Aorta (tissue), 5 donors: ENCODE results near the gene HSPA1A. TPM values are rescaled to one million over a fixed set of nuclear protein-coding genes. Genes with fewer than 3 reads are reported as not detected.
A peak's percentile ranks its signal among the peaks of the same experiment; 100 is the strongest.
"Not testable (repeated sequence)": the region's sequence is repeated elsewhere in the genome, so short reads cannot be mapped to it uniquely, and the experiment has no call there.

ENCODE experiments used
- ATAC-seq: fragments of 200-7000 bp; cut with Tn5 transposase; one replicate; pipeline ENCODE4 v1.9.1; 2022; ENCODE audit warnings: moderate library complexity; ENCODE audit not compliant: low FRiP score
- DNase-seq, 2 donors: peaks; one replicate each; pipeline ENCODE4 v3.0.0-alpha.2; 2020
- H3K27ac ChIP-seq, 2 donors: one replicate each; pipeline ENCODE4 v1.5.1; 2013; ENCODE audit warnings: low read length in 2 of 2, mild to moderate bottlenecking in 2 of 2, moderate library complexity in 2 of 2, control low read depth in 1 of 2, inconsistent platforms in 1 of 2, low read depth in 1 of 2
- H3K27me3 ChIP-seq, 2 donors: one replicate each; pipeline ENCODE4 v1.6.1; 2013; ENCODE audit warnings: control low read depth in 1 of 2, low read length in 1 of 2, mild to moderate bottlenecking in 1 of 2, moderate library complexity in 1 of 2; ENCODE audit not compliant: insufficient read depth in 2 of 2, control insufficient read depth in 1 of 2
- H3K36me3 ChIP-seq, 2 donors: one replicate each; pipeline ENCODE4 v1.6.1; 2013; ENCODE audit warnings: control low read depth in 1 of 2, low read length in 1 of 2, mild to moderate bottlenecking in 1 of 2; ENCODE audit not compliant: insufficient read depth in 2 of 2, control insufficient read depth in 1 of 2
- H3K4me1 ChIP-seq, 2 donors: one replicate each; pipeline ENCODE4 v1.6.1; 2013; ENCODE audit warnings: low read length in 2 of 2, control low read depth in 1 of 2, mild to moderate bottlenecking in 1 of 2, moderate library complexity in 1 of 2; ENCODE audit not compliant: insufficient read depth in 2 of 2, control insufficient read depth in 1 of 2
- H3K4me3 ChIP-seq, 2 donors: one replicate each; pipeline ENCODE4 v1.5.1; 2013; ENCODE audit warnings: low read length in 2 of 2, control low read depth in 1 of 2, mild to moderate bottlenecking in 1 of 2
- H3K9me3 ChIP-seq: one replicate; pipeline ENCODE4 v1.6.1; 2013; ENCODE audit warnings: mild to moderate bottlenecking, low read length; ENCODE audit not compliant: control insufficient read depth
- WGBS, 2 donors: extraction: QIAGEN DNeasy Blood & Tissue Kit; methylation state at CpG; one replicate each; pipeline ENCODE4 v1.1.7; 2013; 5-methylcytosine and 5-hydroxymethylcytosine counted together
- intact Hi-C, 2 donors: fragments of 100-400 bp; cut with DNase I; formaldehyde crosslinking; loops; one replicate each; pipeline versions ENCODE4 v1.14.2 to v1.15.0; 2022
- polyA plus RNA-seq, 2 donors: library from polyadenylated mRNA; stranded (reverse); fragments of 200-250 nt; gene quantifications; one replicate each; pipeline ENCODE4 v1.2.3, GENCODE V29; 2013
- total RNA-seq, 2 donors: library from RNA; stranded (reverse); fragmentation: NEBNext Ultra II Directional; extraction: Animal tissue kit (Norgen Biotek cat#: 25700); gene quantifications; one replicate each; pipeline ENCODE4 v1.2.1, GENCODE V29; 2021
- donor health status: healthy with polysubstance abuse.
- donor health status: Bipolar disorder and iron deficiency.
- donor health status: DM: no; HTN: no; CAD: no.
- donor health status: DM: no; HTN: no; CAD: no.
- donor health status: DM: yes; HTN: yes; CAD: no.

Gene HSPA1A
- total and polyA plus RNA-seq, 4 donors = 55.1 to 454 (median 146) TPM

DNA sequence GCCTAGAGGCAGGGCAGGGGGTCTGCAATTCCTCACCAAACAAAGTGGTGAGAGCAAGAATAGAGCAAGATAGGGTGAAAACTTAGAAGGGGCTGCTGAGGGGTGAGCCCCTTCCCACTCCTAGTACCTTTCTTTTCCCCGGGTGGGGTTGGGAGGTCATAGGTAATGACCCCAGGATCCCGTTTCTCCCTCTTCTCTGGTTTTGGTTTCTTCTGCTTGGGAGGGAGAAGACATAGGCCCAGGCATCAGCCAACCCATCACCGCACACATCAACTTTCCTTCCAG is 23.3 kb upstream of the HSPA1A start:
- no peak overlapping the region for H3K4me3 ChIP-seq
- no peak overlapping the region for H3K27ac ChIP-seq
- no peaks in the 10 kb centered on the region for H3K27me3 ChIP-seq
- intact Hi-C loops = loop anchor here (5.0 kb wide), 2 partner anchors 55 to 125 kb away; partner anchors contain the start of genes CLIC1 (in 1 of the 2), CSNK2B (in 1 of the 2) and LY6G5B (in 1 of the 2)
- DNase-seq (no peak), ATAC-seq (no peak)
- 73 to 81% methylated on average over 3 of the region's 3 CpGs for WGBS, 2 donors
- H3K36me3 ChIP-seq = no peaks in the 10 kb centered on the region
- H3K9me3 ChIP-seq = no peaks in the 10 kb centered on the region
- no peaks in the 10 kb centered on the region for H3K4me1 ChIP-seq

DNA sequence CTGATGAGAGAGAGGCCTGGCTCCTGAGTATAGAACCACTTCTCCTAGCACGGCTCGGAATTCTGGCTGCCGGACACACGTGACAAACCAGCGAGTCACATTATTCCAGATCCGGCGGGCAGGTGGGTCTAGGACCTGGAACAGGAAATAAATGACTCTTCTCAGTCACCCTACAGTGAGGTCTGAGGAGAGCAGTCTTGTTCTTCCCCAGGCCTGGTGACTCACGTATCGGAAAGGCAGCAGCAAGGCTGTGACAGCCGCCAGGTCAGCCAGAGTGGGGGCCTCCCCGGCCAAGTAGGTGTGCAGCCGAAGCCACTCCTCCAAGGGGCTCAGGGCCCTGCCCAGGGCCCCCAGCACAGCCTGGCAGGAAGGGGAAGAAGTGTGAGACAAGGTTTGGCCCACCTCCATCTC is 22.6 kb upstream of the HSPA1A start:
- no peaks in the 10 kb centered on the region for H3K27me3 ChIP-seq
- H3K4me3 ChIP-seq = no peak overlapping the region
- H3K27ac ChIP-seq = no peak overlapping the region
- WGBS, 2 donors = 90 to 91% methylated on average over 12 of the region's 12 CpGs
- intact Hi-C loops = loop anchor here (5.0 kb wide), 2 partner anchors 55 to 125 kb away; partner anchors contain the start of genes CLIC1 (in 1 of the 2), CSNK2B (in 1 of the 2) and LY6G5B (in 1 of the 2)
- H3K9me3 ChIP-seq = no peaks in the 10 kb centered on the region
- DNase-seq (no peak), ATAC-seq (no peak)
- no peaks in the 10 kb centered on the region for H3K4me1 ChIP-seq
- no peaks in the 10 kb centered on the region for H3K36me3 ChIP-seq

DNA sequence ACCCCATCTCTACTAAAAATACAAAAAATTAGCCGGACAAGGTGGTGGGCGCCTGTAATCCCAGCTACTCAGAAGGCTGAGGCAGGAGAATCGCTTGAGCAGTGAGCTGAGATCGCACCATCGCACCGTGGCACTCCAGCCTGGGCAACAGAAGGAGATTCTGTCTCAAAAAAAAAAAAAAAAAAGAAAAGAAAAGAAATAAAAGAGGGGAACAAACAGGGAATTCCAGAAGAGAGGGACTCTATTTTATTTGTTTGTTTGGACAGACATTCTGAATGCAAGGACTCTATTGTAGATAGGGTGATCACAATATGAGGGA is 21.5 kb upstream of the HSPA1A start:
- H3K27me3 ChIP-seq, H3K9me3 ChIP-seq, H3K4me3 ChIP-seq, ATAC-seq, DNase-seq, H3K27ac ChIP-seq, H3K36me3 ChIP-seq, H3K4me1 ChIP-seq: not testable (repeated sequence)
- intact Hi-C loops = loop anchor here (5.0 kb wide), 2 partner anchors 57 to 127 kb away; partner anchors contain the start of genes CLIC1 (in 1 of the 2), CSNK2B (in 1 of the 2) and LY6G5B (in 1 of the 2)
- 90 to 91% methylated on average over 6 of the region's 6 CpGs for WGBS, 2 donors

DNA sequence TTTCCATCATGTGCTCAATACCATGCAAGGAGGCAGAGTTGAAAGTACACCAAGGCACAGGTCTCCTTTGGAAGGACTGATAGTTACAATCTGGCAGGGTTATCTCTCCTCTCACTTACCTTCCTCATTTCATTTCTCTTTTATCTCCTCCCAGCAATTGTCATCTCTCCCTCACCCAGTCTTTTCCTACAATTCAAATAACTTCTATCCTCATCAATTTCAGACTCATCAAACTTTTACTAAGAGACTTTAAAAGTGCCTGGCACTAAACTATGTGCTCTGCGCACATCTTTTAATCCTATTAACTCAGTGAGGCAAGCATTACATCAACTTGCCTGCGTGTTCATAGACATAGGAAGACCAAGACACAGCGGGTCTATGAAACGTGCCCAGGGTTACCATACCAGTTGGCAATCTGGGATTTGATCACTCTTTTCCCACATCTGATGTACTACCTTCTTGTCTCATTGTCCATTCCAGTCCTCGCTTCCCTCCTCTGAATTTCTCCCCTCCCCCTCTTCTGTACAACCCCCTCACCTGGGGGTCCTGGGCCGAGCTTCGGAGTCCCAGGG is 21.0 kb upstream of the HSPA1A start:
- Histone ChIP-seq H3K36me3 (no peaks in the 10 kb centered on the region), H3K27me3 (no peaks in the 10 kb centered on the region), H3K4me3 (peak overlapping the region in 1 of 2 donors; percentile 43), H3K4me1 (no peaks in the 10 kb centered on the region), H3K27ac (peak overlapping the region; percentile 33 to 49), H3K9me3 (no peaks in the 10 kb centered on the region)
- 13 to 14% methylated on average over 7 of the region's 7 CpGs for WGBS, 2 donors
- intact Hi-C loops = loop anchor here (5.0 kb wide), 2 partner anchors 57 to 127 kb away; partner anchors contain the start of genes CLIC1 (in 1 of the 2), CSNK2B (in 1 of the 2) and LY6G5B (in 1 of the 2)
- DNase-seq (no peak), ATAC-seq (no peak)

DNA sequence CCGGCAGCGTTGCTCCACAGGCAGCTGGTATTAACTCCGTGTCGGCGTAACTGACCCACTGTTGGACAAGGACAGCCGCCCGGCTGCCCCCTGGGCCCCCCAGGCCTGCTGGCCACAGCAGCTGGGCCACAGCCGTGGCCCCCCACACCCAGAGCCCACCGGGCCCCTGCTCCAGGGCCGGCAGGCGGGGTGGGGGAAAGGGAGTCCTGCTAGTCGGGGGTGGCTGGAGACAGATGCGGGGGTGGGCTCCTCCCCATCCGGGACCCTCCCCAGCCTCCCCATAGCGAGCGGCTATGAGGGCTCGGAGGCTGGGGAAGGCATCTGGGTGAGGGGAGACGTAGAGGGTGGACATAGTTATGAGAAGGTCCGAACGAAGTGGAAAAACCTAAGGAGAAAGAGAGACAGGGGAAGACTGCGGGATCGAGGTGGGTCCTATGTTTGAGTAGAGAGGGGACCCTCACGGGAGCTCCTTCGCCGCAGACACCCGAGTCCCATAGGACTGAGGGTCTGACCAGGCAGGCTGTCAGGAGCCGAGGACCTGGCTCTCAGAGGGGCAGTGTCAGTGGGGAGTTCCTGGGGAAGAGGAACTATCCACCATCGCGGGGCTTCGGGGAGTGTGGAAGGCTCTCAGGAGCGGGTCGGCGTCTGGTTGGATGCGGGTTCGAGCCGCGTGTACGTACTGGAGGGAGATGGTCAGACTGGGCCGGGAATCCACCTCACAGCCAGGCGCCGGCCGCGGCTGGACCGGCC is 20.3 kb upstream of the HSPA1A start:
- Histone ChIP-seq H3K27ac (peak overlapping the region; percentile 33 to 49), H3K36me3 (no peaks in the 10 kb centered on the region), H3K27me3 (no peaks in the 10 kb centered on the region), H3K4me3 (peak overlapping the region; percentile 43 to 78), H3K9me3 (no peaks in the 10 kb centered on the region), H3K4me1 (no peaks in the 10 kb centered on the region)
- intact Hi-C loops = loop anchor here (5.0 kb wide), 3 partner anchors 37 to 128 kb away; partner anchors contain the start of genes CLIC1 (in 2 of the 2), CSNK2B (in 1 of the 2) and LY6G5B (in 1 of the 2)
- WGBS, 2 donors = 0 to 1% methylated on average over 44 of the region's 44 CpGs
- ATAC-seq = peak; percentile 24
- DNase-seq = peak in 1 of 2 donors; percentile 66

DNA sequence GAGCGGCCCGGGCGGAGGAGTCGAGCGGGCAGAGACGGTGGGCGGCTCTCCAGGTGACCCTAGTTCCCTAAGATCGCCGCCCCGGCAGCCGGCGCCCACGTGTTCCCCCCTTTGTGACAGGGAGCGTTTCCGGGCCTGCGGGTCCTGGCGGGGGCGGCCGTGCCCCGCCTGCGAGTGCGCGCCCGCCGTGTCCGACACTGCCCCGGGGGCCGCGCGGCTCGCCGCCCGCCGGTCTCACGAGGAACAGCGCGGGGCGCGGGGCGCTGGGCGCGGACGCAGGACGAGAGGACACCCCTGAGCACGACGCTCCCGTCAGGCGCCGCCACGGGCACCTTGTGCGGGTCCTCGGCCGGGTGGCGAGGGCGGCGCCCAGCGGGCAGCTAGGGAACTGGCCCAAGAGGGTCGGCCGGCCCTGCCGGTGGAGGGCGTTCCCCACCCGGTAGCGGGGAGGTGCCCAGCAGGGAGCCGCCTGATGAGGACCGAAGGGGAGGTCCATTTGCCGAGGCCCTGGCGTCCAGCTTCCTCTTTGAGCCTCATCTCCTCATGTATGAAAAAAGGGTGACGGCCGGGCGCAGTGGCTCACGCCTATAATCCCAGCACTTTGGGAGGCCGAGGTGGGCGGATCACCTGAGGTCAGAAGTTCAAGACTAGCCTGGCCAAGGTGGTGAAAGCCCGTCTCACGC is 19.6 kb upstream of the HSPA1A start, which contains the start of gene VARS1:
Gene VARS1 (minus strand): TSS at position 137 of the 683 bp plus-strand sequence. CDS start 535 bp downstream, outside the sequence.
- H3K4me3 ChIP-seq = peak within 1 kb of the TSS; percentile 43 to 78
- peak; percentile 96 to 97 for DNase-seq
- intact Hi-C loops = loop anchor here (5.0 kb wide), 2 partner anchors 37 to 58 kb away; partner anchors contain the start of gene CLIC1 (in 1 of the 2)
- H3K9me3 ChIP-seq = no peaks in the 10 kb centered on the region
- H3K36me3 ChIP-seq = no peaks in the 10 kb centered on the region
- no peaks in the 10 kb centered on the region for H3K27me3 ChIP-seq
- H3K27ac ChIP-seq = peak within 1 kb of the TSS; percentile 33 to 62
- ATAC-seq = peak; percentile 94
- no peaks in the 10 kb centered on the region for H3K4me1 ChIP-seq
- 0% methylated on average over 45 to 75 of the region's 75 CpGs for WGBS, 2 donors

DNA sequence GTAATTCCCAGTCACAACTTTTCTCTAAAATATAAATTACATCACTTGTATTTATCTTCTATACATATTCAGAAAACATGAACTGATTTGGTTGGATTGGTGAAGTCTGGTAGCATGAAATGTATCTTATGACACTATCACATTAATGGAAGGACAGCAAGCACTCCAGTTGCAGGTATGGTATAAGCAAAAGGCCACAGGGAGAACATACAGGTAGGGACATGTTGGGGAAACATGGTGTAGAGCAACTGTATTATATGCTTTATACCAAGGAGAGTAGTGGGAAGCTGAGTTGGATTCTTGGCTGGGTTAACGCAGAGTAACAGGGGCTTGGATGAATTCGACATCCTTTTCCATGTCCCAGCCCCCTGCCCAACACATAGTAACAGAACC is 18.4 kb upstream of the HSPA1A start:
- DNase-seq = no peak
- no peaks in the 10 kb centered on the region for H3K27me3 ChIP-seq
- no peaks in the 10 kb centered on the region for H3K4me1 ChIP-seq
- no peaks in the 10 kb centered on the region for H3K9me3 ChIP-seq
- no peak overlapping the region for H3K27ac ChIP-seq
- no peak overlapping the region for H3K4me3 ChIP-seq
- H3K36me3 ChIP-seq = no peaks in the 10 kb centered on the region
- 78 to 84% methylated on average over 2 of the region's 2 CpGs for WGBS, 2 donors
- ATAC-seq = no peak
- intact Hi-C loops = loop anchor here (5.0 kb wide), 2 partner anchors 35 to 60 kb away; partner anchors contain the start of gene CLIC1 (in 1 of the 2)

DNA sequence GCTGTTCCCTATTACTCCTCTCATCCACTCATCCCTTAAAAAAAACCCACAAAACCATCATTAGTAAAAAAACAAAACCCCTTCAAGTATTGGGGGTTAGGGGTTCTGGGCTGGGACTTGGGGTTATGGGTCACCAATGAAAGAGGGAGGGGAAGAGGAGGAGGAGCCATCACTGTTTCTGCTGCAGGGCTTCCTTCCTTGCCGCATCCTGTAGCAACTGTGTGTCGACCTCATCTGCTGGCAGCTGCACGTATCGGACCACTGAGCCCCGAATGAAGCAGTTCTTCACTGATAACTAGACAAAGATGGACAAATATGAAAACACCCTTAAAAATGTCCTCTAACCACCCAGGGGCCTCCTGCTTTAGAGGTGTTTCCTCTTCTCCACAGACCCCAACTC is 17.8 kb upstream of the HSPA1A start:
- no peaks in the 10 kb centered on the region for H3K27me3 ChIP-seq
- H3K4me1 ChIP-seq = no peaks in the 10 kb centered on the region
- H3K27ac ChIP-seq = peak overlapping the region in 1 of 2 donors; percentile 21
- no peaks in the 10 kb centered on the region for H3K9me3 ChIP-seq
- no peaks in the 10 kb centered on the region for H3K36me3 ChIP-seq
- no peak overlapping the region for H3K4me3 ChIP-seq
- DNase-seq = peak in 1 of 2 donors; percentile 52
- 63% methylated on average over 5 of the region's 5 CpGs for WGBS, 2 donors
- intact Hi-C loops = loop anchor here (5.0 kb wide), 2 partner anchors 35 to 60 kb away; partner anchors contain the start of gene CLIC1 (in 1 of the 2)
- no peak for ATAC-seq
